ENCODE data around the gene NIT1. TPM values are rescaled to one million over a fixed set of nuclear protein-coding genes. Genes with fewer than 3 reads are reported as not detected.

NIT1 gene
- total and polyA plus RNA-seq, 9 of the 15 experiments (the other 6 are each of a cell fraction or from before 2014, with no cell fraction given): 18.4 to 76.0 (median 33.7) TPM

DNA sequence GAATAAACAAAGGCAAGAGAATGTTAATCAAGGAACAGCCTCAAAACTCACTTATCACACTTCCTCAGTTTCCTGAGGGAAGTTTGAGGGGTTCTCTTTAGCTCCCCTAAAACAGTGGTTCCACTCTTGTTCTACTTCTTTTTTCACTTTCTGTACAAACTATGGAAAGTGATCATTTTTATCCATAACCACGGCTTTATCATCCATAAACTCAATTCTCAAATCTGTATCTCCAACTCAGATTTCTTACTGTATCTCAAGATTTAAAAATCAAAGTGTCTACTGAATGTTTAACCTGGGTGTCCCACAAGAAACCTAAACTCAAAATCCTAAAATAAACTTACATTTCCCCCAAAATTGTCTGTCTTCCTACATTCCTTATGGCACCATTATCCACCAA is 4.0 kb upstream of the NIT1 start:
- POLR2A ChIA-PET: interaction anchor here (1.7 kb wide), 1 partner anchor 19 kb away, joined by 4 read pairs; the partner anchor contains the start of gene DEDD
- peaks cover 98% of the 10 kb centered on the region for H3K79me2 ChIP-seq (ENCODE audit: control insufficient read depth, insufficient read depth, low read length)
- TF ChIP-seq ZNF23 (CRISPR knock-in tag; IDR thresholded peaks at IDR 0.05): no peak
- TF ChIP-seq KDM1A (IDR thresholded peaks at IDR 0.05): peak; percentile 51 to 59; a peak in 3 of 4 replicates
- H3K27ac ChIP-seq (ENCODE audit: extremely low read depth, low read depth, low read length): no peak overlapping the region
- no peak overlapping the region for H3K9ac ChIP-seq (ENCODE audit: insufficient read depth in 1 of 2, low read depth in 2 of 2, low read length in 2 of 2)
- no peak overlapping the region for H3K4me2 ChIP-seq (ENCODE audit: insufficient read depth, low read length)
- peaks cover 70% of the 10 kb centered on the region for H3K36me3 ChIP-seq (ENCODE audit: control insufficient read depth, insufficient read depth, low read length)
- in situ Hi-C loops (cut with MboI) (no loop called here), intact Hi-C loops (cut with micrococcal nuclease) (no loop called here)
- H3K4me3 ChIP-seq: no peak overlapping the region
- no peak overlapping the region for H2AFZ ChIP-seq (ENCODE audit: low read depth, low read length)
- CTCF ChIA-PET (ENCODE audit: low intra/inter-chr PET ratio): no interaction called here
- H3K9me1 ChIP-seq (ENCODE audit: control insufficient read depth, insufficient read depth, low read length): no peaks in the 10 kb centered on the region
- BruUV-seq (replicated peaks): no TSS peak
- FAIRE-seq (no peak), ATAC-seq (no peak), DNase-seq (ENCODE audit: extremely low read depth in 1 of 4, low spot score in 3 of 4) (no peak)
- no peaks in the 10 kb centered on the region for H3K9me3 ChIP-seq (replicated peaks; ENCODE audit: control insufficient read depth, insufficient read depth, low read depth, low read length)
- 65% methylated on average over 1 of the region's 1 CpG for WGBS (ENCODE audit: insufficient coverage, low coverage, missing lambda C conversion rate)
- no peaks in the 10 kb centered on the region; the same call in 1 of the 2 replicates for H4K20me1 ChIP-seq (replicated peaks; ENCODE audit: control insufficient read depth, insufficient read depth, low read length)
- H3K4me1 ChIP-seq (replicated peaks in 1 of 2; ENCODE audit: control insufficient read depth in 2 of 2, insufficient read depth in 2 of 2, low read length in 2 of 2): peaks cover 19 to 33% of the 10 kb centered on the region in 2 experiments
- no peaks in the 10 kb centered on the region; a peak in 1 of 5 replicates for H3K27me3 ChIP-seq (ENCODE audit: control insufficient read depth in 2 of 2, insufficient read depth in 2 of 2, low read length in 2 of 2)

DNA sequence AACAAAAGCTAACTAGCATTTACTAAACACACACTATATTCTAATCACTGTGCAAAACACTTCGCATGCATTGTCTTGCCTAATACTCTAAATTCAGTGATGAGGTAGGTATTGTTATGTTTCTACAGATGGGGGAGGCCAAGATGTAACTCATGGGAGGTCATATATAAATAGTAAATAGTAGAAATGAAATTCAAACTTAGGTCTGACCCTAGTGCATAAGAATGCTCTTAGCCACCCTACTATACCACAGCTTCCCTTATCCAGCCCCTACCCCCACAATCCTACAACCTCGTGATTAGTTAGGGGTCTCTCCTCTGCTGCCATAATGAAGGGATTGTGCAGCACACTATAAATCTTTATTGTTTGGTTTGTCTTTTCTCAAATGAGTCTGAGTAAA is 3.3 kb upstream of the NIT1 start:
- POLR2A ChIA-PET: interaction anchor here (0.7 to 5.3 kb wide), 4 partner anchors 12 to 270 kb away, joined by 3 to 39 read pairs (median 4); partner anchors contain the start of gene DEDD

More for the DNA sequence above, 3.3 kb upstream of the NIT1 start:
- H3K4me2 ChIP-seq (ENCODE audit: insufficient read depth, low read length): no peak overlapping the region
- DNase-seq (ENCODE audit: extremely low read depth in 1 of 4, low spot score in 3 of 4) (no peak), FAIRE-seq (no peak), ATAC-seq (no peak)
- no peaks in the 10 kb centered on the region for H3K9me3 ChIP-seq (replicated peaks; ENCODE audit: control insufficient read depth, insufficient read depth, low read depth, low read length)
- CTCF ChIA-PET (ENCODE audit: low intra/inter-chr PET ratio): no interaction called here
- H2AFZ ChIP-seq (ENCODE audit: low read depth, low read length): no peak overlapping the region
- H3K4me1 ChIP-seq (replicated peaks in 1 of 2; ENCODE audit: control insufficient read depth in 2 of 2, insufficient read depth in 2 of 2, low read length in 2 of 2): peaks cover 25 to 39% of the 10 kb centered on the region in 2 experiments
- H3K9ac ChIP-seq (ENCODE audit: insufficient read depth in 1 of 2, low read depth in 2 of 2, low read length in 2 of 2): no peak overlapping the region; a peak in 1 of 4 replicates
- intact Hi-C loops (cut with micrococcal nuclease): no loop called here
- 60% methylated on average over 2 of the region's 2 CpGs for WGBS (ENCODE audit: insufficient coverage, low coverage, missing lambda C conversion rate)
- TF ChIP-seq NR2C2 (CRISPR knock-in tag; IDR thresholded peaks at IDR 0.05) (no peak), NR2C2 (tag; IDR thresholded peaks at IDR 0.05) (no peak), TOE1 (IDR thresholded peaks at IDR 0.05; ENCODE audit: borderline replicate concordance) (no peak), TOE1 (CRISPR knock-in tag; IDR thresholded peaks at IDR 0.05; ENCODE audit: borderline replicate concordance, low read depth) (no peak), TGIF2 (CRISPR knock-in tag; IDR thresholded peaks at IDR 0.05) (no peak)
- H3K27ac ChIP-seq (ENCODE audit: extremely low read depth, low read depth, low read length): 0 out of 3 replicates have a peak overlapping the region, but pooled peaks have one; percentile 28
- H3K9me1 ChIP-seq (ENCODE audit: control insufficient read depth, insufficient read depth, low read length): no peaks in the 10 kb centered on the region
- H3K4me3 ChIP-seq: no peak overlapping the region
- H3K36me3 ChIP-seq (ENCODE audit: control insufficient read depth, insufficient read depth, low read length): peaks cover 69% of the 10 kb centered on the region
- BruUV-seq (replicated peaks): no TSS peak
- no peaks in the 10 kb centered on the region; the same call in 1 of the 2 replicates for H4K20me1 ChIP-seq (replicated peaks; ENCODE audit: control insufficient read depth, insufficient read depth, low read length)
- H3K79me2 ChIP-seq (ENCODE audit: control insufficient read depth, insufficient read depth, low read length): peaks cover 98% of the 10 kb centered on the region
- no peaks in the 10 kb centered on the region; a peak in 1 of 5 replicates for H3K27me3 ChIP-seq (ENCODE audit: control insufficient read depth in 2 of 2, insufficient read depth in 2 of 2, low read length in 2 of 2)
- in situ Hi-C loops (cut with MboI): no loop called here

Data from K562 (cell line).